ENCODE data around the gene CFHR1.
"Not testable (repeated sequence)": the region's sequence is repeated elsewhere in the genome, so short reads cannot be mapped to it uniquely, and the experiment has no call there.

GRCh38 chr1:196819531-196819930, at the start of gene CFHR1:
- TF ChIP-seq CTCF (IDR thresholded peaks at IDR 0.05 in 2 of 3, conservative IDR thresholded peaks at IDR 0.05 in 1 of 3; ENCODE audit: borderline replicate concordance in 1 of 3, insufficient read depth in 1 of 3, low read depth in 2 of 3, low read length in 2 of 3); POLR2A (IDR thresholded peaks at IDR 0.05; ENCODE audit: borderline replicate concordance, extremely low read depth, insufficient read depth, insufficient read length); POLR2AphosphoS5 (IDR thresholded peaks at IDR 0.05; ENCODE audit: low read depth, low read length); EGR1 (IDR thresholded peaks at IDR 0.05; ENCODE audit: low read depth); EZH2phosphoT487 (IDR thresholded peaks at IDR 0.05; ENCODE audit: borderline replicate concordance); SP1 (IDR thresholded peaks at IDR 0.05; ENCODE audit: low read depth); CBX3 (IDR thresholded peaks at IDR 0.05; ENCODE audit: low read depth): not testable (repeated sequence)

All from HCT116 (cell line).